GM12874 (cell line): Measurements from ENCODE around the gene SEBOX.

Experiments
- TF ChIP-seq, protein P1 (sequence below): IDR thresholded peaks from 2 replicates; pipeline ENCODE4 v1.5.1; 2011; ENCODE audit warnings: low read depth, mild to moderate bottlenecking, control low read depth, low read length, moderate library complexity; ENCODE audit not compliant: insufficient read depth

SEBOX gene

DNA sequence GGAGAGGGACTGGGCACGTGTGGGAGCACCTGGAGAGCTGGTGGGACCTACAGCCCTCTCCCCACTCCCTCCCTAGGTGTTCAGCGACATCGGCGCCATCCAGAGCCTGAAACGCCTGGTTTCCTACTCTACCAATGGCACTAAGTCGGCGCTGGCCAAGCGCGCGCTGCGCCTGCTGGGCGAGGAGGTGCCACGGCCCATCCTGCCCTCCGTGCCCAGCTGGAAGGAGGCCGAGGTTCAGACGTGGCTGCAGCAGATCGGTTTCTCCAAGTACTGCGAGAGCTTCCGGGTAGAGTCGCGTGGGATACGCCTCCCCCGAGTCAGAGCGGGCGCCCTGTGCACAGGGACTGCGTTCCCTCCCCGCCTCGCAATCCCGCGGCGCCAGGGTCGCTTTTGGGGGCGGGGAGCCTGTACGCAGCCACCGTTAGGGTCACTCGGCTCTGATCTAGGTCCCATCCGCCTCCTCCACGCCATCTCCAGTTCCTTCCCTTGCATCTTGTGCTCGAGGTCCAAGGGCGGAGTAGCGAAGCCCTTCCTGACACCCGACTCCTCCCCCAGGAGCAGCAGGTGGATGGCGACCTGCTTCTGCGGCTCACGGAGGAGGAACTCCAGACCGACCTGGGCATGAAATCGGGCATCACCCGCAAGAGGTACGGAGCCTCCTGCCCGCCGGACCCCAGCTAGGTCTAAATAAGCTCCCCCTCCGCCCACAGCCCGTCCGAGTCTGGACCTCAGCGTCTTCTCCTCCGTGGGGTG is 19.5 kb upstream of the SEBOX start:
- TF ChIP-seq, protein P1, sequence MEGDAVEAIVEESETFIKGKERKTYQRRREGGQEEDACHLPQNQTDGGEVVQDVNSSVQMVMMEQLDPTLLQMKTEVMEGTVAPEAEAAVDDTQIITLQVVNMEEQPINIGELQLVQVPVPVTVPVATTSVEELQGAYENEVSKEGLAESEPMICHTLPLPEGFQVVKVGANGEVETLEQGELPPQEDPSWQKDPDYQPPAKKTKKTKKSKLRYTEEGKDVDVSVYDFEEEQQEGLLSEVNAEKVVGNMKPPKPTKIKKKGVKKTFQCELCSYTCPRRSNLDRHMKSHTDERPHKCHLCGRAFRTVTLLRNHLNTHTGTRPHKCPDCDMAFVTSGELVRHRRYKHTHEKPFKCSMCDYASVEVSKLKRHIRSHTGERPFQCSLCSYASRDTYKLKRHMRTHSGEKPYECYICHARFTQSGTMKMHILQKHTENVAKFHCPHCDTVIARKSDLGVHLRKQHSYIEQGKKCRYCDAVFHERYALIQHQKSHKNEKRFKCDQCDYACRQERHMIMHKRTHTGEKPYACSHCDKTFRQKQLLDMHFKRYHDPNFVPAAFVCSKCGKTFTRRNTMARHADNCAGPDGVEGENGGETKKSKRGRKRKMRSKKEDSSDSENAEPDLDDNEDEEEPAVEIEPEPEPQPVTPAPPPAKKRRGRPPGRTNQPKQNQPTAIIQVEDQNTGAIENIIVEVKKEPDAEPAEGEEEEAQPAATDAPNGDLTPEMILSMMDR: no peak

DNA sequence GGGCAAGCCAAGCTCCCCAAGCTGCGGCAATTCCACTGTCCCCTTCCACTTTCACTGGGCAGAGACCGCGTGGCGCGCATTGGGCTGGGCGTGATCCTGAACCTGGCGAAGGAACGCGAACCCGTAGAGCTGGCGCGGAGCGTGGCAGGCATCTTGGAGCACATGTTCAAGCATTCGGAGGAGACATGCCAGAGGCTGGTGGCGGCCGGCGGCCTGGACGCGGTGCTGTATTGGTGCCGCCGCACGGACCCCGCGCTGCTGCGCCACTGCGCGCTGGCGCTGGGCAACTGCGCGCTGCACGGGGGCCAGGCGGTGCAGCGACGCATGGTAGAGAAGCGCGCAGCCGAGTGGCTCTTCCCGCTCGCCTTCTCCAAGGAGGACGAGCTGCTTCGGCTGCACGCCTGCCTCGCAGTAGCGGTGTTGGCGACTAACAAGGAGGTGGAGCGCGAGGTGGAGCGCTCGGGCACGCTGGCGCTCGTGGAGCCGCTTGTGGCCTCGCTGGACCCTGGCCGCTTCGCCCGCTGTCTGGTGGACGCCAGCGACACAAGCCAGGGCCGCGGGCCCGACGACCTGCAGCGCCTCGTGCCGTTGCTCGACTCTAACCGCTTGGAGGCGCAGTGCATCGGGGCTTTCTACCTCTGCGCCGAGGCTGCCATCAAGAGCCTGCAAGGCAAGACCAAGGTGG is 16.3 kb upstream of the SEBOX start:
- TF ChIP-seq, protein P1: no peak

DNA sequence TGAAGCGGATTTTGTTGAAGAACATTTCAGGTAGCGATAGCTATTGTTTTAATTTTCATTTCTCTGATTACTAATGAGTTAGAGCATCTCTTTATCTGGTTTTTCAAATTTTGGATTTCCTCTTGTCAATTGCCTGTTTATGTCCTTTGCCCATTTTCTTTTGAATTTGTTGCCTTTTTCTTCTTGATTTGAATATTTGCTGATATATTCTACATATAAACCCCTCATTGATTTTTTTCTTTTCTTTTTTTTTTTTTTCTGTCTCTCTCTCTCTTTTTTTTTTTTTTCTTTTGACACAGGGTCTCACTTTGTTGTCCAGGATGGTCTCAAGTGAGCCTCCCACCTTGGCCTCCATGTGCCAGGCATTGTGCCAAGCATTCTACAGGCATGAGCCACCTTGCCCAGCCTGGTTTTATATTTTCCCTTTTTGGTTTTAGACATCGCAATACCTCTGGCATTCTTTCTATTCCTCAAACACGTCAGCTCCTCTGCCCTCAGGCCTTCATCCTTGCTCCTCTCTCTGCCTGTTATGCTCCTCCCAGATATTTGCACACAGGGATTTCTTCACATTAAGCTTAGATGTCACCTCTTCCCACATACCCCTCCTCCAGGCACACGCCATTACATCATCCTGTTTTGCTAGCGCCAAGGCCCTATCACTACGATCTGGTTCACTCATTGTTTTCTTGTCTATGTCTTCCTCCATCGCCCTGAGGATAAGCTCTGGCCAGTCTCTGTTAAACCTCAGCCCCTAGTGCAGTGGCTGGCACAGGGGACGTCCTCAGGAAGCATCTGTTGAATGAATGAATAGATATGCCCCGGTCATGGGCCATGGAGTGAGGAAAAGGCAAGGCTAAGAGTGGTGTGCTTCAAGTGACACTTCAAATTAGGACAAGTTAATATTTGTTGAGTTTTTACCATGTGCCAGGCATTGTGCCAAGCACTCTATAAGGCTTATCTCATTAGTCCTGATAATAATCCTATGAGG is 15.1 kb upstream of the SEBOX start:
- TF ChIP-seq, protein P1: no peak

DNA sequence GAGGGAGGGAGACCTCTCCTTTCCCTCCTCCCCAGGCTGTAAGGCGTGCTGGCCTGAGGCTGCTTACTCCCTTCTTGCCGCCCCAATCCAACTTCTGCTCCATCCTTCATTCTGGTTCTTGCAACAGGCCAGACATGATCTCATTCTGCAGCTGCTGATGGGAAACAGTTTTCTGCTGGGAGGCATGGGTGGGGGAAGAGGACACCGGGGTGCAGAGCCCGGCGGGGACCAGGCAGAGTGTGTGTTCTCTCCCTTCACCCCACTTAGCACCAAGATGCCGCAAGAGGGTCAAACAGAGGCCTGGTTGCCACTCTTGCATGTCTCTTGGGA is 7.9 kb upstream of the SEBOX start:
- TF ChIP-seq, protein P1: no peak

DNA sequence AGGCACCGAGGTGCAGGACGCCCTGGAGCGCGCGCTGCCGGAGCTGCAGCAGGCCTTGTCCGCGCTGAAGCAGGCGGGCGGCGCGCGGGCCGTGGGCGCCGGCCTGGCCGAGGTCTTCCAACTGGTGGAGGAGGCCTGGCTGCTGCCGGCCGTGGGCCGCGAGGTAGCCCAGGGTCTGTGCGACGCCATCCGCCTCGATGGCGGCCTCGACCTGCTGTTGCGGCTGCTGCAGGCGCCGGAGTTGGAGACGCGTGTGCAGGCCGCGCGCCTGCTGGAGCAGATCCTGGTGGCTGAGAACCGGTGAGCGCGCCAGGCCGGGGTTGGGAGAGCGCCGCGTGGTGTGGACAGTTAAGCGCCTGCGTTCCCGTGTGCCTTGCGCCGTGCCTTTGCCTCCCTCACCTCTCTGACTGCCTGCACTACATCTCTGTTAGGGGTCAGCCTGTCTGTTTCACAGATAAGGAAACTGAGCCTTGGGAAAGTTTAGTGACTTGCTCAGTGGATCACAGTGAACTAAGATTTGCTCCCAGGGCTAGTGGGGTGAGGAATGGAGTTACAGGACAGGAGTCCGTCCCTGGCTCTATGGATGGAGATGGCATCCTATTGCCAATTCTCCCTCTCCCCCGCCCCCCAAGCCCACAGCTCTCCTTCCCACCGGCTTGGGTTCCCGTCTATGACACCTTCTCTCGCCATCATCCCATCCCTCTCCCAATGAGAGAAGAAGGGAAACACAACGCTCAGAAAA is 7.4 kb upstream of the SEBOX start:
- TF ChIP-seq, protein P1: no peak

DNA sequence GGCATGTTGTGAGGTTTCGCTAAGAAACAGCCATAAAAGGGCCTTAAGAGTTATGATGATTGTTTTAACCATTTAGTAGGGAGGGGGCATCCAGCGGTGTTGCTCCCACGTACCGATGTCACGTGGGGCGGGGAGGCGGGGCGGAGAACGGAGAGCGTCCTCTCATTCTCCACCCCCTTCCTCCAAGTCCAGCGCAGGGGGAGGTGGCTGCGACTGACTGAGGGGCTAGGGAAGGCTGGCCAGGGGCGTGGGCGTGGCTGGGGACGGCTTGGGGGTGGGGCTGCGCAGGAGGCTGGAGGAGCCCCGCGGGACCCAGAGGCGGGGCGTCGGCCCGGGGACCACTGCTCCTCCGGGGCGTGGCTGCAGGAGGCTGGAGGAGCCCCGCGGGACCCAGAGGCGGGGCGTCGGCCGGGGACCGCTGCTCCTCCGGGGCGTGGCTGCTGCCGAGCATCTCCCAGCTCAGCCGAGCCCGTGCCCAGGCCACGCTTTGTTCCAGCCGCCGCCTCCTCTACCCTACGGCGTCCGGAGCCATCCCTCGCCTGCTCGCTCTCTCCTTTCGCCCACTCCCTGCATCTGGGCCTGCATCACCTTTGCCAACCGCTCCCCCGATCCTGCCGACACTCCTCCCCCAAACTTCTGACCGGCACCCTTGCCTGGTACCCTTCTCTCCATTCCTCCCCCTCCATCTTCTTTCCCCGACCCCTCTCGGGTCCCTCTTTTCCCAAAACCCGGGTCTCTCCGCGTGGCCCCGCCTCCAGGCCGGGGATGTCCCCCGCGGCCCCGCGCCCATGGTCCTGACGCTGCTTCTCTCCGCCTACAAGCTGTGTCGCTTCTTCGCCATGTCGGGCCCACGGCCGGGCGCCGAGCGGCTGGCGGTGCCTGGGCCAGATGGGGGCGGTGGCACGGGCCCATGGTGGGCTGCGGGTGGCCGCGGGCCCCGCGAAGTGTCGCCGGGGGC is 6.5 kb upstream of the SEBOX start, which contains the start of gene SARM1:
TSS of gene SARM1 (plus strand) at position 450 of the 958 bp plus-strand sequence. CDS start at position 789, 339 bp downstream.
- TF ChIP-seq, protein P1: no peak
